HG03139 (cell line): ENCODE results near the gene CEP72.
"Not testable (repeated sequence)": the region's sequence is repeated elsewhere in the genome, so short reads cannot be mapped to it uniquely, and the experiment has no call there.

Experiments used
- ATAC-seq: cut with Tn5 transposase; IDR thresholded peaks from one replicate; pipeline ENCODE4 v1.9.1; 2021; ENCODE audit not compliant: unreplicated experiment

CEP72 gene

GRCh38 chr5:611731-612486 lies at the start of gene CEP72:
TSS of gene CEP72 (plus strand) at chr5:612340. CDS start at chr5:612362, 22 bp downstream.
- peak; percentile 76 for ATAC-seq

GRCh38 chr5:565782-566440 lies 46.2 kb upstream of the CEP72 start:
- no peak for ATAC-seq

GRCh38 chr5:566636-567309 lies 45.4 kb upstream of the CEP72 start:
- ATAC-seq: no peak

GRCh38 chr5:567664-568060 lies 44.5 kb upstream of the CEP72 start:
- ATAC-seq: no peak

- ATAC-seq: no peak
These were observed 43.9 kb upstream of the CEP72 start for GRCh38 chr5:568061-568781.

- no peak for ATAC-seq
These were observed 43.3 kb upstream of the CEP72 start for GRCh38 chr5:568809-569208.

GRCh38 chr5:569358-569867 lies 42.7 kb upstream of the CEP72 start:
- no peak for ATAC-seq

- no peak for ATAC-seq
These were observed 42.2 kb upstream of the CEP72 start for GRCh38 chr5:569868-570361.

GRCh38 chr5:570446-570845 lies 41.7 kb upstream of the CEP72 start:
- no peak for ATAC-seq

- ATAC-seq: no peak
These were observed 41.3 kb upstream of the CEP72 start for GRCh38 chr5:570886-571285.

GRCh38 chr5:571791-572190 lies 40.3 kb upstream of the CEP72 start:
- no peak for ATAC-seq

GRCh38 chr5:572398-573019 lies 39.6 kb upstream of the CEP72 start:
- ATAC-seq: no peak

GRCh38 chr5:573206-573605 lies 38.9 kb upstream of the CEP72 start:
- no peak for ATAC-seq

GRCh38 chr5:573976-574375 lies 38.2 kb upstream of the CEP72 start:
- ATAC-seq: no peak

GRCh38 chr5:574906-575305 lies 37.2 kb upstream of the CEP72 start:
- ATAC-seq: no peak

GRCh38 chr5:575636-576035 lies 36.5 kb upstream of the CEP72 start:
- ATAC-seq: no peak

- ATAC-seq: not testable (repeated sequence)
These were observed 34.9 kb upstream of the CEP72 start for GRCh38 chr5:577214-577613.

- no peak for ATAC-seq
These were observed 34.3 kb upstream of the CEP72 start for GRCh38 chr5:577800-578199.

GRCh38 chr5:579211-579610 lies 32.9 kb upstream of the CEP72 start:
- no peak for ATAC-seq

GRCh38 chr5:579746-580366 lies 32.3 kb upstream of the CEP72 start:
- no peak for ATAC-seq
